HuH-7 (cell line): Measurements from ENCODE around the gene KMT5B.

Source experiments
- DNase-seq: peaks from one replicate; pipeline ENCODE4 v3.0.0; 2011; ENCODE audit warnings: low spot score

KMT5B gene

GRCh38 chr11:68179847-68180246 is 33.2 kb downstream of the KMT5B start:
- no peak for DNase-seq

GRCh38 chr11:68177877-68178276 is 35.2 kb downstream of the KMT5B start:
- DNase-seq: no peak

DNA sequence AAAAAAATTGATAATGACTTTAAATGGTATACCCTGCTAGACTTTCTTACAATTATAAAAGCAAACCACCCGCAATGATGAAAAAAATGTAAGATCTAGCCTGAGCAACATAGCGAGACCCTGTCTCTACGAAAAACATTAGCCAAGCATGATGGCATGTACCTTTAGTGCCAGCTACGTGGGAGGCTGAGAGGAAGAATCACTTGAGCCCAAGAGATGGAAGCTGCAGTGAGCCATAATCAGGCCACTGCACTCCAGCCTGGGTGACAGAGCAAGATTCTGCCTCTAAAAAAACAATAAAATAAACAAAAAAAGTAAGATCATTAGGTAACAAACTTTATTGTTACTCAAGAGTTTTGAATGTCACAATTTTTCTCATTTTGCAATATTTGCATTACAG is 39.2 kb downstream of the KMT5B start:
- DNase-seq: no peak

GRCh38 chr11:68169442-68169841 is 43.7 kb downstream of the KMT5B start:
- DNase-seq: no peak

GRCh38 chr11:68168694-68169093 is 44.4 kb downstream of the KMT5B start:
- no peak for DNase-seq

- DNase-seq: no peak
These were observed 45.6 kb downstream of the KMT5B start for GRCh38 chr11:68167474-68167873.

GRCh38 chr11:68166969-68167368 is 46.1 kb downstream of the KMT5B start:
- no peak for DNase-seq

GRCh38 chr11:68165601-68166000 is 47.5 kb downstream of the KMT5B start:
- DNase-seq: no peak

DNA sequence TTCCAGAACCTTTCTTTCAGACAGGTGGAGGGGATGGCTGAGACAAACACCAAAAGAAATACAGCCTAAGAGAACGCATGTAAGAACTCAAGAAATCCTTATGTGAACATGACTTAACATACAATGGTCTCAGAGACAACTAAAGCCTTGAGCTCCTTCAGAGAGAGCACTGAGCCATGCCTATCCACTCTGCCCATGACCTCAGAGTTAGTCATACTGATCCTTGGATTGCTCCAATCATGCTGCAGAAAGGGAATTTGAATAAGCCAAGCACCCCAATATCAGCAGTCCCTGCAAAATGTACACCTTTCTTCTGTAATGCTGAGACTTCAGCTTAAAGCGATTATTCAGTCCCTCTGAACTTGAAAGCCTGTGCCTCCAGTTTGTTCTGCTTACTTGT is 48.7 kb downstream of the KMT5B start:
- DNase-seq: no peak

DNA sequence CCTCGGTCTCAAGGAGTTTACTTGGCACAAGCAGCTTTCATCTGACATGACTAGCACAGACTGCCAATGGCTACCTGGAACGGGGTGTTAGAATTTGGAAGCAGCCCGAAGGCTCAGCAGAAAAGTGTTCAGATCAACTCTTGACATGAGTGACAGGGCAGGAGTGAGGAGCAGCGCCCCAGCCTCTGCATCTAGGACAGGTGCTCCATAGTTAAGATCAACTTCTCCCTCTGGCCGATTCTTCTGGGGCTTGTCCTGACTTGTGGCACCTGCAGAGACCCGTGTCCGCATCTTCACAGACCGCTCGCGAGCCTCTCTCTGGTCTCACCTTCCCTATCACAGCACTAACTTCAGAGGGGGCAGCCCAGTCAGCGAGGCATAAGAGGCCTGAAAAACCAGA is 49.4 kb downstream of the KMT5B start:
- no peak for DNase-seq

DNA sequence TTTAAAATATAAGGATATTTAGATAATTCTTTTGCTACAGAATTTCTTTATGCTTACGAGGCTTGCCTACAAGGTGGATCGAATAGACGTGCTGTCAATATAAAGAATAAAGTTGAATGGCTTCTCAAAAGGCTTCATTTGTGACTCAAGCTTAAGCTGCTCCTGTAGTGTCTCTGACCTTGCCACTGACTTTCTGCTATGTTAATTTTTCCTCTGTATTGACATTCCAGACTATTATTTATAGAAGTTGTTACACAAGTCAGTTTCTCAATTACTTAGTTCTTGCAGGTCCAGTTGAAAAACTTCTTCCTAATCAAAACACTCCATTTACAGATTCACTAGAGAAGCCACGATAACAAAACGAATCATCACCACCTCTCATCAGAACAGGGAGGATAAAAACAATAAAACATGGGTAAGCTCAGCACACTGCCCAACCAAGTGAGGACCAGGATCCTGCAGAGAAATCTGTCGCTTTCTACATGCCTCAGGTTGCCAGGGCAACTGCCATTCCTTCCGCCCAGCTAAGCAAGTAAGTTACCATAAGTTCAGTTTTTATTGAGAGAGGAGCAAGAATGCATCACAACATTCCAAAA is 52.9 kb downstream of the KMT5B start:
- no peak for DNase-seq

DNA sequence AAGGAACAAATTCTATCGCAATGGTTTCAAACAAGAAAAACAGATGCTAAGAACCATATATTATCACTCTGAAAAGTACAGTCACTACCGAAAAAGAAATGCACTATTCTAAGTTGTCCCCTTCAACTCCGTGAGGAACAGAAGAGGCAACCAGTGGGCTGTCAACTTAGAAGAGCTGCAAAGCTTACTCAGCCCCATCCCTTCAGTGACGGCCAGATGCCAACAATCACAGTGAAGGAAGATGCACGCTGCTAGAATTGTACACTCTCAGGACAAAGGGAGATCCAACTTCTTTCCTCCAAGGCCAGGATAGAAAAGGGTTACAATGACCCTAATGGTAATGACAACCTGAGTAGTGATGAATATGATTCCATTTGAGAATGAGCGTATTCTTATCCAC is 53.4 kb downstream of the KMT5B start:
- DNase-seq: no peak

DNA sequence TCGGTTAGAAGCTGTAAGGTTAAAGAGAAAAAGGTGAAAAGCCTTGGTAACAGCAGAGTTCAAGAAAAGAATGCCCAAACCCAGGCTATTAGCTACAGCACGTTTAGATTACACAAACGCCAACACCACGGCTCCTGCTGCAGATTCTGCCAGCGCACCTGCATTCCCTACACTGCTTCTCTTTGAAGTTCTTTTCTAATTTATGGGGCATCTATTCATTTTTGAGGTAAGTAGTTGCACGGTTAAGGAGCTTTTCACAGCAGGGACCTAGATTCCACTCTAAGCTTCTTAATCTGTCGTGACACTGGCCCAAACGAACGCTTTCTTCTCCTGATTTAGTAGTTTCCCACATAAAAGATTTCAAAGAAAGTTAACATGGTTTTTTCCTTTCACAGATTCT is 53.9 kb downstream of the KMT5B start:
- DNase-seq: no peak

DNA sequence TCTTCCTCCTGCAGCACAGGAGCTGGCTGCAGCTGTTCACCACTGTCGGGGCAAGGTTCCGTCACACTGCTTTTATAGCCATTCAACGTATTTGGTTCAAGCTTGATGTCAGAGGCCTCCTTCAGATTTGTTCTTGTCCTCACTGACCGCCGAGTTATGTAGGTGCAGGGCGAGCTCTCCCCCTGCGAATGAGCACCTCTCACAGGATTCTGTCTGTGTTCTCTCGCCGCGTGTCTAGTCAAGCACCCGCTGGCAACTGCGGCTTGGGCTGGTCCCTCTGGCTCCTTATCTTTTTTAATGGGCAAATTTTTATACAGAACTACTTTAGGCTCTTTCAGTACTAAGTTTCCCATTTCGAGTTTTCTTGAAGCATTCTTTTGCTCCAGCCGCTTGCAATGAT is 54.5 kb downstream of the KMT5B start:
- DNase-seq: no peak

DNA sequence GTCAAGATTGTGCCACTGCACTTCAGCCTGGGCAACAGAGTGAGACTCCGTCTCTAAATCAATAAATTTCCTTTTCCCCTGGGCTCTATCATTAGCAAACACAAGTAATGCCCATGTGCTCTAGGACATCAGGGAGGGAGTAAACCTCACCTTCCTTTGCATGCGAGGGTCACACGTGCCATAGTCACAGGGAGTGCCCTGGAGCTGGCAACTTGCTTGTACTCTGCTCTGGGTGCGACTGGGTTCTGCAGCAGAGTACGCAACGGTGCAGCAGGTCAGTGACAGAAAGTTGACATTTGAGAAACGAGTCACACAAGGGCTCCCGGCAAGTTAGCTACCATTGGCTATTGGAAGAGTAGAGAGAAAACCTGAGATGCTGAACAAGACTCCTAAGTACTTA is 59.4 kb downstream of the KMT5B start:
- DNase-seq: no peak

DNA sequence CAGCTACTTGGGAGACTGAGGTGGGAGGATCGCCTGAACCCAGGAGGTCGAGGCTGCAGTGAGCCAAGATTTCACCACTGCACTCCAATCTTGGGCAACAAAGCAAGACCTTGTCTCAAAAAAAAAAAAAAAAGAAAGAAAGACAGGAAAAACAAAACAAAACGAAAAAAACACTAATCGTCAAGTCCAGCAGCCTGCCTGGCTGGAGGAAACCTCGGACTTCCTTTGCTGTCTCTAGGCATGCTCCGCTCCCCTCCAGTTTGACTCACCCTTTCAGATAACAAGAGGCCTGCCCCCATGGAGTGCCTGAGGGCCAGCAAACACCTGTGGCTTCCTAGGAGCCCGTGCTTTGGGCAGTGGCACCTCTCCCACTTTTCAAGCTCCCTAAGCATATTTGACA is 63.1 kb downstream of the KMT5B start:
- DNase-seq: peak; percentile 72

DNA sequence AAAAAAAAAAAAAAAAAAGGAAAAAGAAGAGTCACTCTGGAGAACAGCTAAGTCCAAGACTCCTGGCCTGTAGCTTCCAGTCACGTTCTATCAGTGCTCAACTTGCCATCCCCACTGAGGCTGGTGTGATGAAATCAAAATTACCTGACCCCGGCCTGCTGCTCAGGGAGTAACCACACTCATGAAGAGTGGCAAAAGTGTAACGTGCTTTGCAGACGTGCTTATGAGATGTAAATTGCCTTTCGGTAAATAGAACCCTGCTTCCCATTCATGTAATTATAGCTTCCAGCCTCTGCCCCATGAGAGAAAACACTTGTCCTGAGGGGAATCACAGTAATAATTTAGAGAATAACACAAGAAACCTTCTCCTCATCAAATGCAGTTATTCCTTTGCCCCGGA is 63.7 kb downstream of the KMT5B start:
- DNase-seq: no peak

GRCh38 chr11:68148879-68149278 is 64.2 kb downstream of the KMT5B start:
- no peak for DNase-seq

DNA sequence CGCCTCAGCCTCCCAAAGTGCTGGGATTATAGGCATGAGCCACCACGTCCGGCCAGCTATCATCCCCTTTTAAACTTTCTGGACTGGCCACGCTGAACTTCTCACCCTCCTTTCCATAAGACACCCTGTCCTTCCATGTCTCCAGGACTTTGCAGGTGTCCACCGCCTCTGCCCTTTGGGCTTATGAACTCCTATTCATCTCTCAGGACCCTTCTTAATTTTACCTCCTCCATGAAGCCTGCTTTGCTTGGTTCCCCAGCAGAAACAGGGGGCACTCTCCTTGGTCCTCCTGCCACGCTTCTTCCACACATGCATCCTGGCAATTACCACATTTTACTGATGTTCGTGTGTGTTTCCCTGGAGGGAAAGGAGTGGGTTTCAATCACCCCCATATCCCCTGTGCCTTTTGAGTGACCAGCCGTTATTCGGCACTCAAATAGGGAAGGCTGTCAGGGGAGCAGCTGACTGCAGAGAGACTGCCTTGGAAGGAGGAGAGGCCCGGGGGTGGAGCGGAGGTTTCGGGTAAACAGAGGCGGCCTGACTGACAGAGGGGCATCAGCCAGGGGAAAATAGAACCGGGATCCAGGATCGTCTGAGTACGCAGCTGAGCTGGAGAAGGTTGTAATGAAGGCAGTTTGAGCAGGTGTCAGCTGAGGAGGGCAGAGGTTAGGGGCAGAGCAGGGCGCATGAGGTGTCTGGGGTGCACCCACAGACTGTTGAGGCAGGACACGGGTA is 64.9 kb downstream of the KMT5B start:
- DNase-seq: no peak

DNA sequence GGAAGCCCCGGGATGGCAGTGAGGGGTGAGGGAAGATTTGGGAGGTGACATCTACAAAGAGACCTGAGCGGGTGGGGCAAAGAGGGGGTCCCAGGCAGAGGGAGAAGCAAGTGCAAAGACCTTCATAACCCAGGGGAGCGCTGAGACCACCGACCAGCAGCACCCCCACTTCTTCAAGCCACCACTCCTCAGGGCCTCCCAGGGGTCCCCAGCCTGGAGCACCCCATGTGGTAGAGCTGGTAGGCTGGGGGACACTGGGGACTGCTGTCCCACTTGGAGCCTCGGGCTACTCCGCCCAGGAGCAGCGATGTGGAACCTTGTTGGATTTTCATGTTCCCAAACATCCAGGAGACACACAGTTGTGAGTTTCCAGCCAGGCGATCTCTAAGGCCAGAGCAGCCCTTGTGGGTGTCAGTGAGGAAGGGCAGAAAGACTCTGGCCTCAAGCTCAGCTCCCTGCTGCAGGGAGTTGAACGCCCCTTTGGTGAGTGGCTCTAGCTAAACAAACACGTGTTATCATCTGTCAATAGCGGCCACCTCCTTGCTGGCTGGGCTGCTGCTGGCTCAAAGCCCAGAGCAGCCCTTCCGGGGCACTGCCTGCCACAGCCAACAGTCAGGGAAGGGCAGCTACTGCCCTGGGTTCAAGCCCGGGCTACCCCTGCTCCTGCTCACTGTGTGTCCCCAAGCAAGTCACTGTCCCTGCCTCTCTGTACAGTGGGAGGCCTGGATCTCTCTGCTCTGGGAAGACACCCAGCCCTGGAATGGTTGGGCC is 66.2 kb downstream of the KMT5B start:
- DNase-seq: peak; percentile 100

DNA sequence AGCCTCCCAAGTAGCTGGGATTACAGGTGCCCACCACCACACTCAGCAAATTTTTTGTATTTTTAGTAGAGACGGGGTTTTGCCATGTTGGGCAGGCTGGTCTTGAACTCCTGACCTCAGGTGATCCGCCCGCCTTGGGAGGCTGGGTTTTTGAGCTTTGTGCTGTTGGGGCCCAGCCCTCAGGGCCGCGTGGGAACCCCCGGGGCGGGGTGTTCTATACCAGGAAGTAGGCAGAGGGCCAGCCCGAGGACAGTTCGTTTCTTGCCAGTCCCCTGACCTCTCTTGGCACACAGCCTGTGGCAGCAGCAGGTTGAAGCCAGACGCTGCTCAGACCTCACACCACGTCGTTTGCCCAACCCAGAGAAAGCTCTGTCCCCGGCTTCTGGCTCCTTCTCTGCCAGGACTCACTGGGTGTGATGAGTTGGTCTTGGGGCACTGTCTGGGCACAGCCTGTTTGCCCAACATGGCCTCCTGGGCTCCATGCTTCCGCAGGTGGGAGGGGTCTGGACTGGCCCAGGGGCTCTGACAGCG is 67.0 kb downstream of the KMT5B start:
- no peak for DNase-seq

DNA sequence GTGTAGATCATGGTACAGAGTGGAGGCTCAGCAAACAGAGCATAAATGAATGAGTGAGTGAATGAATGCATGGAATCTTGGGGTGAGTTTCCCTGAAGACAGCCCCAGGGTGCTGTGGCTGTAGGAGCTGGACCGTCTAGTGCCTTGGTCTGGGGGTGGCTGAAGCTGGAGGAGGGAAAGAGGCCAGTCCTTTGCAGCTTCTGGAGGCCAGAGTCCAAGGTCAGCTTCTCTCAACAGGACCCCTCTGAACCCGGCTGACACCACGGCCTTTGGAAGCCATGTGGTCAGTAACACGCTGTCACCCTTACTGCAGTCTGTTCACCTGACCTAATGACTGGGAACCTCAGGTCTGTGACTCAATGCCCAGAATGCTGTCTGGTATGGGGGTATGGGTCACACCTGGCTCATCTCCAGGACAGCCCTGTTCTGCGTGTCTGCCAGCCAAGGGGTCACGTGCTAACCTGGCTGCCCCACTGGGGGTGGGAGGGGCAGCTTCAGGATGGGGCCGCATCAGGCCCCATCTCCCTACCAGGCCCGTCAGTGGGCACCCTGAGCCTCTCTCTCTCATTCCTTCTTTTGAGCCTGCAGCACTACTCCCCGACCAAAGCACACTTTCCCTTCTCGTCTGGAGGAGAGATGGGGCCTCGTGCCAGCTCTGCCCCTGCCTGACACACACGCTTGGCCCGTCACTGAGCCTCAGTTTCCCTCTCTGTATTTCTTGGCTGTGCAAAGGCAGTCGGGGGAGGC is 67.8 kb downstream of the KMT5B start:
- peak; percentile 76 for DNase-seq
